Measurements from ENCODE around the gene SLC10A3. TPM values are rescaled to one million over a fixed set of nuclear protein-coding genes. Genes with fewer than 3 reads are reported as not detected.

Gene SLC10A3
- total RNA-seq, 1 donor from 2014 or later = 66.2 TPM

GRCh38 chrX:154448484-154448883, 41.9 kb downstream of the SLC10A3 start:
- Histone ChIP-seq H3K9me3 (no peaks in the 10 kb centered on the region), H3K27ac (no peak overlapping the region), H3K27me3 (no peaks in the 10 kb centered on the region), H3K4me3 (no peak overlapping the region), H3K4me1 (peaks cover 0 to 12% of the 10 kb centered on the region in 2 donors), H3K36me3 (peaks cover 26 to 28% of the 10 kb centered on the region in 2 donors)
- intact Hi-C loops (cut with DNase I) = no loop called here
- TF ChIP-seq, protein P1, sequence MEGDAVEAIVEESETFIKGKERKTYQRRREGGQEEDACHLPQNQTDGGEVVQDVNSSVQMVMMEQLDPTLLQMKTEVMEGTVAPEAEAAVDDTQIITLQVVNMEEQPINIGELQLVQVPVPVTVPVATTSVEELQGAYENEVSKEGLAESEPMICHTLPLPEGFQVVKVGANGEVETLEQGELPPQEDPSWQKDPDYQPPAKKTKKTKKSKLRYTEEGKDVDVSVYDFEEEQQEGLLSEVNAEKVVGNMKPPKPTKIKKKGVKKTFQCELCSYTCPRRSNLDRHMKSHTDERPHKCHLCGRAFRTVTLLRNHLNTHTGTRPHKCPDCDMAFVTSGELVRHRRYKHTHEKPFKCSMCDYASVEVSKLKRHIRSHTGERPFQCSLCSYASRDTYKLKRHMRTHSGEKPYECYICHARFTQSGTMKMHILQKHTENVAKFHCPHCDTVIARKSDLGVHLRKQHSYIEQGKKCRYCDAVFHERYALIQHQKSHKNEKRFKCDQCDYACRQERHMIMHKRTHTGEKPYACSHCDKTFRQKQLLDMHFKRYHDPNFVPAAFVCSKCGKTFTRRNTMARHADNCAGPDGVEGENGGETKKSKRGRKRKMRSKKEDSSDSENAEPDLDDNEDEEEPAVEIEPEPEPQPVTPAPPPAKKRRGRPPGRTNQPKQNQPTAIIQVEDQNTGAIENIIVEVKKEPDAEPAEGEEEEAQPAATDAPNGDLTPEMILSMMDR (IDR thresholded peaks at IDR 0.05) = no peak
- DNase-seq (ENCODE audit: low spot score in 2 of 2) = no peak

DNA sequence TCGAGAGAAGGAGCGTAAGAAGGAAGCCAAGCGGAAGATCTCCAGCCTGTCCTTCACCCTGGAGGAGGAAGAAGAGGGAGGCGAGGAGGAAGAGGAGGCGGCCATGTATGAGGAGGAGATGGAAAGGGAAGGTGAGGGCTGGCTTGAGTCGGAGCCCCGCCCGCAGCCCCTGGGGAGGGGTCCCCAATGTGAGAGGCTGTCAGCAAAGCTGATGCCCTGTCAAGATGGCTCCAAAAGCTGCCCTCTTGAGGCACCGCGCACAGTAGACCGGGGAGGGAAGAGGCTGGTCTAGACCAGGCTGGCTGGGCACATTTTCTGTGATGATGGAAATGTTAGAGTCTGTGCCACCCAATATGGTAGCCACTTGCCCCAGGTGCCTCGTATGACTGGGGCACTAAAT, 44.0 kb downstream of the SLC10A3 start:
- TF ChIP-seq, protein P1 (IDR thresholded peaks at IDR 0.05) = no peak
- H3K27me3 ChIP-seq = no peaks in the 10 kb centered on the region
- no peak for DNase-seq (ENCODE audit: low spot score in 2 of 2)
- H3K27ac ChIP-seq = no peak overlapping the region
- intact Hi-C loops (cut with DNase I) = no loop called here
- H3K4me3 ChIP-seq = no peak overlapping the region
- peaks cover 28 to 40% of the 10 kb centered on the region in 2 donors for H3K36me3 ChIP-seq
- peaks cover 0 to 13% of the 10 kb centered on the region in 2 donors for H3K4me1 ChIP-seq
- H3K9me3 ChIP-seq = no peaks in the 10 kb centered on the region

GRCh38 chrX:154445776-154446175, 44.7 kb downstream of the SLC10A3 start:
- H3K4me1 ChIP-seq = peaks cover 0 to 13% of the 10 kb centered on the region in 2 donors
- H3K27me3 ChIP-seq = no peaks in the 10 kb centered on the region
- TF ChIP-seq, protein P1 (IDR thresholded peaks at IDR 0.05) = no peak
- no peaks in the 10 kb centered on the region for H3K9me3 ChIP-seq
- intact Hi-C loops (cut with DNase I) = no loop called here
- peaks cover 32 to 45% of the 10 kb centered on the region in 2 donors for H3K36me3 ChIP-seq
- no peak for DNase-seq (ENCODE audit: low spot score in 2 of 2)
- no peak overlapping the region for H3K27ac ChIP-seq
- no peak overlapping the region for H3K4me3 ChIP-seq

DNA sequence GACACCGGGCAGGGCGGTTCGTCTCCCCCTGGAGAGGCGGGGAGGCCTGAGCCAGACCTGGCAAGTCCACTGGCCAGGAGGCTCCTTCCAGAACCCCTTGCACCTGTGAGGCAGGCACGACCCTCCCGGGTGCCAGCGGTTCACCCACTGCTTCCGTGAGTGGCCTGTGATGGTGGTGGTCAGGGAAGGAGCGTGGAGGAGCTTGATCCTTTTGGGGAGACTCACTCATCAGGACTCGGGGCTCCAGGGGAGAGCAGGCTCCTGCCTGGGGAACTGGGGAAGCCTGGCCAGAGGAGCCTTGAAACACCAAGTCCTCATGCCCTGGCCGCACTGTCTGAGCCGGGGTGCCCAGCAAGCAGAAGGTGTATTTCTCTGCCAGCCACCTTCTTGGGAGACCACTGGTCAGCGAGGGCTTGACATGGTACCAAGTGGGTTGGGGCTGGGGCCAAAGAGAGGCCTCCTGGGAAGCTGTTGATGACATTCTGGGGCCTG, 45.6 kb downstream of the SLC10A3 start:
- intact Hi-C loops (cut with DNase I) = loop anchor here (5.0 kb wide), 2 partner anchors 32 to 38 kb away; partner anchors contain the start of genes DNASE1L1 and LAGE3
- Histone ChIP-seq H3K9me3 (no peaks in the 10 kb centered on the region), H3K27ac (peak overlapping the region; percentile 79 to 80), H3K4me1 (peaks cover 0 to 13% of the 10 kb centered on the region in 2 donors), H3K4me3 (peak overlapping the region; percentile 77 to 85), H3K27me3 (no peaks in the 10 kb centered on the region), H3K36me3 (peaks cover 28 to 45% of the 10 kb centered on the region in 2 donors)
- TF ChIP-seq, protein P1 (IDR thresholded peaks at IDR 0.05) = no peak
- DNase-seq (ENCODE audit: low spot score in 2 of 2) = no peak

GRCh38 chrX:154443992-154444754, 46.3 kb downstream of the SLC10A3 start, which contains the start of gene FAM50A:
Gene FAM50A (plus strand): TSS chrX:154444141. CDS start chrX:154444236, 95 bp downstream.
- no peaks in the 10 kb centered on the region for H3K27me3 ChIP-seq
- peak in 1 of 2 donors; percentile 85 for DNase-seq (ENCODE audit: low spot score in 2 of 2)
- peaks cover 25 to 42% of the 10 kb centered on the region in 2 donors for H3K36me3 ChIP-seq
- H3K27ac ChIP-seq = peak within 1 kb of the TSS; percentile 80 to 83
- peak within 1 kb of the TSS; percentile 77 to 85 for H3K4me3 ChIP-seq
- peaks cover 0 to 13% of the 10 kb centered on the region in 2 donors for H3K4me1 ChIP-seq
- TF ChIP-seq, protein P1 (IDR thresholded peaks at IDR 0.05) = peak in 1 of 3 experiments; percentile 26
- no peaks in the 10 kb centered on the region for H3K9me3 ChIP-seq
- intact Hi-C loops (cut with DNase I) = loop anchor here (5.0 kb wide), 2 partner anchors 33 to 37 kb away; partner anchors contain the start of genes DNASE1L1 and LAGE3

Measured in ascending aorta (tissue), 2 donors.